Measurements from ENCODE around the gene SYNC.
"Not testable (repeated sequence)": the region's sequence is repeated elsewhere in the genome, so short reads cannot be mapped to it uniquely, and the experiment has no call there.

Gene SYNC

GRCh38 chr1:32729254-32730046 is 26.9 kb upstream of the SYNC start:
- Mint-ChIP-seq H3K27me3 (peaks cover 10% of the 10 kb centered on the region), H3K4me1 (peaks cover 20% of the 10 kb centered on the region), H3K27ac (no peak overlapping the region), H3K9me3 (no peaks in the 10 kb centered on the region), H3K4me3 (no peak overlapping the region)
- ATAC-seq (no peak), DNase-seq (no peak)

GRCh38 chr1:32728413-32729077 is 26.0 kb upstream of the SYNC start:
- H3K9me3 Mint-ChIP-seq, result no peaks in the 10 kb centered on the region
- DNase-seq (no peak), ATAC-seq (no peak)
- no peak overlapping the region for H3K4me3 Mint-ChIP-seq
- no peak overlapping the region for H3K27ac Mint-ChIP-seq
- H3K4me1 Mint-ChIP-seq, result peaks cover 16% of the 10 kb centered on the region
- peaks cover 13% of the 10 kb centered on the region for H3K27me3 Mint-ChIP-seq

- H3K4me1 Mint-ChIP-seq, result peaks cover 16% of the 10 kb centered on the region
- no peak overlapping the region for H3K27ac Mint-ChIP-seq
- peaks cover 13% of the 10 kb centered on the region for H3K27me3 Mint-ChIP-seq
- ATAC-seq (no peak), DNase-seq (no peak)
- no peak overlapping the region for H3K4me3 Mint-ChIP-seq
- H3K9me3 Mint-ChIP-seq, result no peaks in the 10 kb centered on the region
Observed at GRCh38 chr1:32727876-32728275, 25.3 kb upstream of the SYNC start.

GRCh38 chr1:32725615-32725982 is 23.0 kb upstream of the SYNC start:
- H3K9me3 Mint-ChIP-seq, result no peaks in the 10 kb centered on the region
- DNase-seq (no peak), ATAC-seq (no peak)
- peaks cover 20% of the 10 kb centered on the region for H3K27me3 Mint-ChIP-seq
- H3K4me3 Mint-ChIP-seq, result no peak overlapping the region
- H3K27ac Mint-ChIP-seq, result no peak overlapping the region
- H3K4me1 Mint-ChIP-seq, result peaks cover 16% of the 10 kb centered on the region

GRCh38 chr1:32724678-32725614 is 22.4 kb upstream of the SYNC start:
- H3K9me3 Mint-ChIP-seq, result no peaks in the 10 kb centered on the region
- peaks cover 16% of the 10 kb centered on the region for H3K4me1 Mint-ChIP-seq
- no peak for DNase-seq
- ATAC-seq, result peak; percentile 31
- peaks cover 20% of the 10 kb centered on the region for H3K27me3 Mint-ChIP-seq
- no peak overlapping the region for H3K4me3 Mint-ChIP-seq
- H3K27ac Mint-ChIP-seq, result no peak overlapping the region

- DNase-seq, result no peak
Observed at GRCh38 chr1:32719681-32720275, 17.2 kb upstream of the SYNC start.

GRCh38 chr1:32718527-32718926 is 16.0 kb upstream of the SYNC start:
- DNase-seq (no peak), ATAC-seq (no peak)
- Mint-ChIP-seq H3K4me1 (peaks cover 14% of the 10 kb centered on the region), H3K9me3 (no peaks in the 10 kb centered on the region), H3K27me3 (peaks cover 9% of the 10 kb centered on the region), H3K4me3 (no peak overlapping the region), H3K27ac (no peak overlapping the region)

More at GRCh38 chr1:32719681-32720275, 17.2 kb upstream of the SYNC start:
- no peaks in the 10 kb centered on the region for H3K9me3 Mint-ChIP-seq
- peaks cover 13% of the 10 kb centered on the region for H3K27me3 Mint-ChIP-seq
- H3K27ac Mint-ChIP-seq, result no peak overlapping the region
- H3K4me1 Mint-ChIP-seq, result peaks cover 19% of the 10 kb centered on the region
- ATAC-seq, result peak; percentile 35
- no peak overlapping the region for H3K4me3 Mint-ChIP-seq

- H3K9me3 Mint-ChIP-seq, result no peaks in the 10 kb centered on the region
- DNase-seq, result no peak
- H3K27ac Mint-ChIP-seq, result no peak overlapping the region
- H3K27me3 Mint-ChIP-seq, result peaks cover 14% of the 10 kb centered on the region
- no peak for ATAC-seq
- H3K4me1 Mint-ChIP-seq, result peaks cover 14% of the 10 kb centered on the region
- H3K4me3 Mint-ChIP-seq, result no peak overlapping the region
Observed at GRCh38 chr1:32718036-32718435, 15.5 kb upstream of the SYNC start.

- H3K4me3 Mint-ChIP-seq, result no peak overlapping the region
- peak overlapping the region in 1 of 2 donors; percentile 11 for H3K27ac Mint-ChIP-seq
- H3K9me3 Mint-ChIP-seq, result no peaks in the 10 kb centered on the region
- ATAC-seq (no peak), DNase-seq (no peak)
- H3K4me1 Mint-ChIP-seq, result peaks cover 15% of the 10 kb centered on the region
- H3K27me3 Mint-ChIP-seq, result peaks cover 16% of the 10 kb centered on the region
Observed at GRCh38 chr1:32717503-32717902, 14.9 kb upstream of the SYNC start.

- peak; percentile 43 to 64 for DNase-seq
Observed at GRCh38 chr1:32716312-32717148, 14.0 kb upstream of the SYNC start.

GRCh38 chr1:32715901-32716311 is 13.3 kb upstream of the SYNC start:
- Mint-ChIP-seq H3K27me3 (peaks cover 9% of the 10 kb centered on the region), H3K4me3 (no peak overlapping the region), H3K27ac (no peak overlapping the region), H3K9me3 (no peaks in the 10 kb centered on the region), H3K4me1 (peaks cover 23% of the 10 kb centered on the region)
- ATAC-seq, result no peak
- no peak for DNase-seq

More at GRCh38 chr1:32716312-32717148, 14.0 kb upstream of the SYNC start:
- peaks cover 23% of the 10 kb centered on the region for H3K4me1 Mint-ChIP-seq
- H3K27me3 Mint-ChIP-seq, result peaks cover 13% of the 10 kb centered on the region
- H3K27ac Mint-ChIP-seq, result no peak overlapping the region
- no peak overlapping the region for H3K4me3 Mint-ChIP-seq
- H3K9me3 Mint-ChIP-seq, result no peaks in the 10 kb centered on the region
- ATAC-seq, result peak; percentile 79

GRCh38 chr1:32714277-32714676 is 11.7 kb upstream of the SYNC start:
- DNase-seq, result no peak
- Mint-ChIP-seq H3K4me1 (peaks cover 23% of the 10 kb centered on the region), H3K27me3 (peaks cover 9% of the 10 kb centered on the region), H3K4me3 (no peak overlapping the region), H3K9me3 (no peaks in the 10 kb centered on the region), H3K27ac (no peak overlapping the region)
- no peak for ATAC-seq

GRCh38 chr1:32713081-32713480 is 10.5 kb upstream of the SYNC start:
- peak overlapping the region; percentile 59 to 73 for H3K4me3 Mint-ChIP-seq
- H3K27ac Mint-ChIP-seq, result no peak overlapping the region
- ATAC-seq, result no peak

GRCh38 chr1:32711221-32711620 is 8.7 kb upstream of the SYNC start:
- not testable (repeated sequence) for H3K4me3 Mint-ChIP-seq, H3K27ac Mint-ChIP-seq, ATAC-seq, H3K9me3 Mint-ChIP-seq, DNase-seq
- H3K27me3 Mint-ChIP-seq, result peaks cover 23% of the 10 kb centered on the region
- peaks cover 13% of the 10 kb centered on the region for H3K4me1 Mint-ChIP-seq

More at GRCh38 chr1:32713081-32713480, 10.5 kb upstream of the SYNC start:
- DNase-seq, result no peak
- Mint-ChIP-seq H3K9me3 (no peaks in the 10 kb centered on the region), H3K27me3 (peaks cover 9% of the 10 kb centered on the region), H3K4me1 (peaks cover 23% of the 10 kb centered on the region)

Measured in stimulated activated naive CD8-positive, alpha-beta T cell treated with anti-CD3 and anti-CD28 coated beads, Interleukin-15, amount 100 ng/mL, for 72 hours (primary cell).